Middle frontal gyrus (tissue), 1 donor: ENCODE measurements around the gene MOSPD2.

Experiments used
- DNase-seq: peaks from one replicate; pipeline ENCODE4 v3.0.0-alpha.2; 2015; ENCODE audit warnings: low spot score; ENCODE audit errors: extremely low spot score

Gene MOSPD2

GRCh38 chrX:14872851-14873675, at the start of gene MOSPD2, which contains the start of gene FANCB:
Gene MOSPD2 (plus strand): TSS chrX:14873421. CDS start chrX:14873529, 108 bp downstream.
Gene FANCB (minus strand): TSS chrX:14873069. CDS start chrX:14865510, 7,559 bp downstream.
- DNase-seq: peak; percentile 82

GRCh38 chrX:14825851-14826250, 47.4 kb upstream of the MOSPD2 start:
- DNase-seq: no peak

- DNase-seq: no peak
Observed at GRCh38 chrX:14826319-14826718, 46.9 kb upstream of the MOSPD2 start.

GRCh38 chrX:14829643-14830042, 43.6 kb upstream of the MOSPD2 start:
- no peak for DNase-seq

- no peak for DNase-seq
Observed at GRCh38 chrX:14832151-14832550, 41.1 kb upstream of the MOSPD2 start.

DNA sequence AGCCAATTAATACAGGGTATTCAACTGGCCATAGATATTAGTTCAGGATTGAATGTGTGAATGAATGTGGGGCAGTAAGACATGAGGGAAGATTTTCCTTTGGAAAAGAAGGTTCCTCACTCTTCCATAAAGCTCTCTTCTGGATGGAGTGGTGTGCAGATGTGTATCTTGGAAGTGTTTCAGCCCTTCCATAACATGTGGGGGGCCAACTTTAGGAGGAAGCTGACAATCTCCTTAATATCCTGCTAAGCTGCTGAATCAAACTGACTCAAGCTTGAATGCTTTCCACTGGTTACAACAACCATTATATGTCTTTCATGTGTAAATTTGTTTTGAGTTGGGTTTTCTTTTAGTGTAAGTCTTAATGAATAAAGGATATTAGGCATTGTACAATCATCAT, 40.6 kb upstream of the MOSPD2 start:
- no peak for DNase-seq

GRCh38 chrX:14837155-14837554, 36.1 kb upstream of the MOSPD2 start:
- DNase-seq: no peak

- no peak for DNase-seq
Observed at GRCh38 chrX:14843666-14844065, 29.6 kb upstream of the MOSPD2 start.

- no peak for DNase-seq
Observed at GRCh38 chrX:14851526-14851925, 21.7 kb upstream of the MOSPD2 start.

DNA sequence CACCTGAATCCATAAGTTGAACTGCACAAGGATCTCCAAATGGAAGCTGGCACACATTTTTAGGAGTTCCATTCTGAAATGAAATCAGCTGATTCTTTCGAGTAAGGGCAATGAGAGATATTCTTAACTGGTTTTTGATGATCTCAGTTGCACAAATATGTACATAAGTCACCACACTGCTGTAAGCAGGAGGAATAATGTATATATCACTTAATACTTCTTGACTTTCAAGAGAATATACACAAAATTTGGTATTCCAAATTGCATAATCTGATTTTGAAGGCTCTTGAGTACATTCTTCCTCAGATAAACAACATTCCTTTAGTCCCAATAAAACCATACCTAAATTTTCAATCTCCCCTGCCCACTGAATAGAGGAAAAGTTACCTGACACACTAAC, 8.6 kb upstream of the MOSPD2 start:
- DNase-seq: no peak

GRCh38 chrX:14865201-14865600, 8.0 kb upstream of the MOSPD2 start:
- no peak for DNase-seq

DNA sequence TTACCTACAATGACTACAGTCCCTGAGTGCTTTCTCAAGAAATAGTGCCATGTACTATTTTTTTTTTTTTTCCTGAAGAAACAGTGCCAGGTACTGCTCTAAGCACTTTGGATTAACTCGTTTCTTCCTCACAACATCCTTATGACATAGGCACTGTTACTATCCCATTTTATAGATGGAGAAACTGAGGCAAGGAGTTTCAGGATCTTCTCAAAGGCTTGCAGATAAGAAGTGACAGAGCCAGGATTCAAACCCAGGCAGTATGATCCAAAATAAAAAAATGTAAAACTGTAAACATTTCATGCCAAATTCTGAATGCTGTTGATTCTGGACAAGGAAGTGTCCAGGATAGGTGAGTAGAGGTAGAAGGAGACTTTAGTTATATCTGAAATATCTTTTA, 1.5 kb upstream of the MOSPD2 start:
- no peak for DNase-seq

GRCh38 chrX:14872355-14872754, 866 bp upstream of the MOSPD2 start:
- no peak for DNase-seq

GRCh38 chrX:14873676-14874049, 442 bp downstream of the MOSPD2 start:
- no peak for DNase-seq

GRCh38 chrX:14875624-14876023, 2.4 kb downstream of the MOSPD2 start:
- no peak for DNase-seq

DNA sequence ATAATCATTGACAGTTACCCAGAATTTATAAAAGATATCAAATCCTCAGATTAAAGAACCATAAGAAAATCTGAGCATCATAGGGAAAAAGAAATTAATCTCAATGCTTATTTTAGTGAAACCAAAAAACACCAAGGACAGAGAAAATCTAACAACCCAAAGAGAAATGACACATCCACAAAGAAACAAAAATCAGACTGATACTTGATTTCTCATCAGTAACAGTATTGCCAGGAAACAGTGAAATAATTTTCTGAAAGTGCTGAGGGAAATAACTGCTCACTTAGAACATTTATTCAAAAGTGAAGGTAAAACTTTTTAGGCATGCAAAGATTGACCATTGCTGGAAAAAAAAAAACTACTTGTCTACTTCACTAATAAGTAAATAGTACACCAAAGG, 10.6 kb downstream of the MOSPD2 start:
- DNase-seq: no peak

DNA sequence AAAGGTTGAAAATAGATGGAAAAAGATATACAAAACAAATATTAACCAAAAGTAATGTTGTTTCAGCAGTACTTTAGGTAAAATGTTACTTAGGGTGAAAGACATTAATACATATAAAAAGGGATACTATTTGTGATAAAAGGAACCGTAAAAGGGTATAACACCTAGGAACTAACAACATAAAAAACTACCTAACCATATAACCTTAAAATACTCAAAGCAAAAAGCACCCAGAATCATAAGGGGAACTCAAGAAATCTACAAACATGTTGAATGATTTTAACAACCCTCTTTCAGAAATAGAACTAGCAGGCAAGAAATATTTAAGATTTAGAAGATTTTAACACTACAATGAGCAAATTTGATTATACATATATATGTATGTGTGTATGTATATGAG, 11.5 kb downstream of the MOSPD2 start:
- no peak for DNase-seq

DNA sequence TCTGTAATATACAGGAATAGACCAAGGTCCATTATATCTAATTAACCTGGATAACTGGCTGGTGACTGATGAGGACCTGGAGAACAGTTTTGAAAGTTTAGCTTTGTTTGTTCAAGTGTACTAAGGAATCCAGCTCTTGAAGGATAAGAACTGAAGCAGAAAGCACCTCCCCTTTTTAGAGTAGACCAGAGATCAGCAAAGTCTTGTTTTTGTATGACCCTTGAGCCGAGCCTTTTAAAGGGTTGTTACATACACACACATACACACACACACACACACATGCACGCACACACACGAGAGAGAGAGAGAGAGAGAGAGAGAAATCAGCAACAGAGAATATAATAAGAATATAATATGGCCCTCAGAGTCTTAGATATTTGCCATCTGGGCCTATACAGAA, 13.0 kb downstream of the MOSPD2 start:
- DNase-seq: no peak

DNA sequence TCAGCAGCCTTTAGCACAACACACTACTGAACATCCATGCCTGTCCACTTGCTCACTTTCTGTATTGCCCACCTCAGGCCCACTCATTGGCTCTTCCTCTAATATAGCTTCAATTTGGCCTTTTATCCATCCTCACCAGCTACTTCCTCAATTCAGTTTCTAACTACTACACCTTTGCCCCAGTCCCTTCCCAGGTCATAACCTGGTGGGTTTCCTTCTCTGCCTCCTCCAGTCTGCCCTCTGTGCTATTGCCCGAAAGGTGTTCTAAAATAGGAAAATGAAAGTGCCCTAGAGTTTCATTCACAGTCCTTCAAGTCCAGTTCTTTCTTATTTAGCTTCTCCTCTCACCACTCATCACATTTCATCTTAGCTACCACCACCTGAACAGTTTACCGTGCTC, 23.1 kb downstream of the MOSPD2 start:
- DNase-seq: no peak

- DNase-seq: no peak
Observed at GRCh38 chrX:14897042-14897441, 23.8 kb downstream of the MOSPD2 start.

DNA sequence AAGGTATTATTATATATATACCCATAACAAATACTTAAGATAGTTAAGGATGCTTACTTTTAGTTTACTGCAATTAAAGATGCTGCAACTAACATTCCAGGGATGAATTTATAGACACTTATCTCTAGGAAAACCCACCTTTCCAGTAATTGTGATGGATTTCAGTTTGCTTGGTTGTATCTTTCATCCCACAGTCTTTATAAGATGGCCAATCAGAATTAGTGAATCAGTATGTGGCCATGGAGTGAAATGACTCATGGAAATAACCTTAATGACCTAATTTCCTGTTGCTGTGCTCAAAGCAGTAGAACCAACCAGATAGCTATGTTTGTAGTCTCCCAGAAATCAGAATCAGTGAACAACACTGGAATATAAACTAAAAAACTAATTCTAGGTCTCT, 26.4 kb downstream of the MOSPD2 start:
- no peak for DNase-seq

- DNase-seq: no peak
Observed at GRCh38 chrX:14902537-14902936, 29.3 kb downstream of the MOSPD2 start.

GRCh38 chrX:14903891-14904290, 30.7 kb downstream of the MOSPD2 start:
- no peak for DNase-seq
